HepG2 (cell line): ENCODE measurements around the gene RAB36. TPM values are rescaled to one million over a fixed set of nuclear protein-coding genes. Genes with fewer than 3 reads are reported as not detected.

ENCODE experiments used
- ATAC-seq: fragments of 200-7000 bp; cut with Tn5 transposase; 3 replicates; pipeline ENCODE4 v1.9.1; 2020; ENCODE audit warnings: mild to moderate bottlenecking, moderate library complexity
- BruUV-seq: library from RNA; stranded (reverse); fragments of 400-500 nt; replicated peaks from 2 replicates; lab custom pipeline; 2021; lab: Mats Ljungman, UMichigan
- CTCF ChIA-PET: fragments of 300-600 bp; formaldehyde crosslinking; extraction: SDS; loops from one replicate; lab custom pipeline; 2021; ENCODE audit warnings: low total read pairs, inconsistent platforms, low intra/inter-chr PET ratio; lab: Yijun Ruan, JAX
- POLR2A ChIA-PET: fragments of 350-600 bp; sonication (Branson Sonifier 250); formaldehyde crosslinking; loops from one replicate; lab custom pipeline; 2020; ENCODE audit warnings: antibody characterized with exemption, inconsistent platforms; lab: Yijun Ruan, JAX
- DNase-seq: peaks from one replicate; pipeline ENCODE4 v3.0.0-alpha.2; 2015; ENCODE audit warnings: low spot score
- FAIRE-seq: peaks from 3 replicates; lab custom pipeline; 2011; peaks lifted over from hg19 to GRCh38; lab: Jason Lieb, UNC
- H2AFZ ChIP-seq: one replicate; pipeline ENCODE4 v1.6.1; 2011; ENCODE audit warnings: low read length, inconsistent platforms
- H3K27ac ChIP-seq: fragments of 300-600 bp; 3 replicates; pipeline ENCODE4 v1.8.0; 2011; ENCODE audit warnings: mixed run types, mild to moderate bottlenecking, mixed read lengths, low read length, inconsistent platforms; ENCODE audit not compliant: insufficient read depth; ENCODE audit errors: extremely low read length
- H3K27me3 ChIP-seq, 2 experiments: fragments of 200-600 bp in 1 of 2; 2 replicates in 1 of 2; 3 replicates in 1 of 2; pipeline versions ENCODE4 v1.6.0 to v1.8.0; 2011; ENCODE audit warnings: low read length in 2 of 2, mild to moderate bottlenecking in 2 of 2, moderate library complexity in 2 of 2, inconsistent platforms in 1 of 2; ENCODE audit not compliant: insufficient read depth in 2 of 2, control insufficient read depth in 1 of 2
- H3K36me3 ChIP-seq, 2 experiments: fragments of 200-600 bp in 1 of 2; replicated peaks in 1 of 2; 2 replicates in 1 of 2; 3 replicates in 1 of 2; pipeline versions ENCODE4 v1.5.1 to v1.8.0; 2011; ENCODE audit warnings: low read length in 2 of 2, inconsistent platforms in 1 of 2; ENCODE audit not compliant: insufficient read depth in 2 of 2, control insufficient read depth in 1 of 2
- H3K4me1 ChIP-seq: 2 replicates; pipeline ENCODE4 v1.5.1; 2012; ENCODE audit warnings: low read length, inconsistent platforms; ENCODE audit not compliant: insufficient read depth
- H3K4me2 ChIP-seq: 2 replicates; pipeline ENCODE4 v1.6.0; 2011; ENCODE audit warnings: low read depth, low read length, inconsistent platforms
- H3K4me3 ChIP-seq, 3 experiments: fragments of 200-600 bp in 1 of 3; sonication (generic), shearing (Covaris generic) in 1 of 3; replicated peaks in 1 of 3; 2 replicates each; pipeline ENCODE4 v1.5.1; 2011 to 2016; ENCODE audit warnings: low read length in 3 of 3, inconsistent platforms in 2 of 3, low read depth in 2 of 3, mild to moderate bottlenecking in 2 of 3, control low read depth in 1 of 3, mixed read lengths in 1 of 3; ENCODE audit not compliant: insufficient read depth in 1 of 3
- H3K79me2 ChIP-seq: one replicate; pipeline ENCODE4 v1.6.1; 2011; ENCODE audit warnings: low read length, inconsistent platforms; ENCODE audit not compliant: insufficient read depth
- H3K9ac ChIP-seq: 2 replicates; pipeline ENCODE4 v1.6.0; 2011; ENCODE audit warnings: mild to moderate bottlenecking, low read depth, low read length, inconsistent platforms; ENCODE audit not compliant: insufficient read depth
- H3K9me3 ChIP-seq: 2 replicates; pipeline ENCODE4 v1.5.1; 2012; ENCODE audit warnings: mild to moderate bottlenecking, low read length
- H4K20me1 ChIP-seq: 2 replicates; pipeline ENCODE4 v1.6.0; 2011; ENCODE audit warnings: inconsistent platforms, mild to moderate bottlenecking, low read length, moderate library complexity; ENCODE audit not compliant: insufficient read depth
- ATAD3A ChIP-seq: sonication (generic); formaldehyde crosslinking; IDR thresholded peaks from 2 replicates; pipeline ENCODE4 v1.4.0; 2020; ENCODE audit warnings: missing genetic modification reagents
- GZF1 ChIP-seq: sonication (generic); formaldehyde crosslinking; IDR thresholded peaks from 2 replicates; pipeline ENCODE4 v1.5.1; 2020; ENCODE audit warnings: mild to moderate bottlenecking, missing genetic modification reagents
- HMGXB3 ChIP-seq: sonication (generic); formaldehyde crosslinking; IDR thresholded peaks from 2 replicates; pipeline ENCODE4 v1.4.0; 2020; ENCODE audit warnings: missing genetic modification reagents, borderline replicate concordance
- KLF11 ChIP-seq: IDR thresholded peaks from 2 replicates; pipeline ENCODE4 v1.6.1; 2016; ENCODE audit warnings: missing compliant biosample characterization
- KLF6 ChIP-seq: IDR thresholded peaks from 2 replicates; pipeline ENCODE4 v1.8.0; 2016; ENCODE audit warnings: missing biosample characterization, missing genetic modification reagents
- MAFK ChIP-seq, 2 experiments: IDR thresholded peaks in 1 of 2; conservative IDR thresholded peaks in 1 of 2; 2 replicates each; pipeline ENCODE4 v1.6.1; 2011; ENCODE audit warnings: improper control_type of control experiment in 2 of 2, low read length in 2 of 2
- MIER2 ChIP-seq: IDR thresholded peaks from 2 replicates; pipeline ENCODE4 v1.6.1; 2016; ENCODE audit warnings: missing biosample characterization, missing genetic modification reagents
- NR2F6 ChIP-seq, 2 experiments: IDR thresholded peaks; 2 replicates each; pipeline ENCODE4 v1.6.1; 2016; ENCODE audit warnings: antibody characterized with exemption in 1 of 2, mild to moderate bottlenecking in 1 of 2
- PRMT3 ChIP-seq: sonication (generic); formaldehyde crosslinking; IDR thresholded peaks from 2 replicates; pipeline ENCODE4 v1.8.1; 2022; ENCODE audit warnings: low read depth, mild to moderate bottlenecking, moderate library complexity, missing genetic modification reagents, borderline replicate concordance
- SRF ChIP-seq: IDR thresholded peaks from 2 replicates; pipeline ENCODE4 v1.6.1; 2011; ENCODE audit warnings: mild to moderate bottlenecking, low read depth, low read length, moderate library complexity
- ZBTB25 ChIP-seq: IDR thresholded peaks from 2 replicates; pipeline ENCODE4 v1.6.1; 2018; ENCODE audit warnings: missing genetic modification reagents
- ZNF101 ChIP-seq: sonication (generic); formaldehyde crosslinking; IDR thresholded peaks from 2 replicates; pipeline ENCODE4 v1.4.0; 2020; ENCODE audit warnings: mild to moderate bottlenecking, low read depth, missing genetic modification reagents, borderline replicate concordance
- ZNF235 ChIP-seq: sonication (generic); formaldehyde crosslinking; IDR thresholded peaks from 2 replicates; pipeline ENCODE4 v1.8.1; 2023; ENCODE audit warnings: mild to moderate bottlenecking, missing genetic modification reagents, borderline replicate concordance
- ZNF350 ChIP-seq: sonication (generic); formaldehyde crosslinking; IDR thresholded peaks from 2 replicates; pipeline ENCODE4 v1.4.0; 2020; ENCODE audit warnings: mild to moderate bottlenecking, low read depth, missing genetic modification reagents, borderline replicate concordance
- WGBS: methylation state at CpG from one replicate; pipeline ENCODE4 v1.1.6; 2017; ENCODE audit warnings: low lambda C conversion rate; 5-methylcytosine and 5-hydroxymethylcytosine counted together
- in situ Hi-C: cut with HindIII; loops from 2 replicates; pipeline ENCODE4 v1.10.0; 2017; ENCODE audit warnings: low pct_unique_long_range_greater_than_20kb; ENCODE audit not compliant: extremely low pct_ligation_motif_present
- intact Hi-C: fragments of 100-400 bp; cut with micrococcal nuclease; formaldehyde crosslinking; loops from one replicate; pipeline ENCODE4 v1.10.0; 2022; ENCODE audit not compliant: unreplicated experiment
- polyA plus RNA-seq, 8 experiments: library from polyadenylated mRNA; depleted of rRNA in 3 of 8; stranded (reverse) in 7 of 8; unstranded in 1 of 8; fragments of >200 nt; fragmentation: Illumina TruSeq in 4 of 8; extraction: Trizol in 4 of 8; gene quantifications; 2 replicates each; pipeline versions ENCODE4 v1.2.1 to v1.2.3, GENCODE V29; 2011 to 2016; ENCODE audit warnings: low read depth in 4 of 8, missing spikeins in 1 of 8, mixed read lengths in 1 of 8; ENCODE audit not compliant: insufficient read depth in 1 of 8
- total RNA-seq, 5 experiments: library from RNA; depleted of rRNA; stranded (reverse); fragments of >200 nt; fragmentation: Illumina TruSeq; extraction: Trizol; gene quantifications; 2 replicates each; pipeline ENCODE4 v1.2.3, GENCODE V29; 2016; ENCODE audit warnings: low read depth in 1 of 5

RAB36 gene
- total and polyA plus RNA-seq, 2 of the 13 experiments (the other 11 are each of a cell fraction or from before 2014, with no cell fraction given), result 0.24 to 0.86 TPM

GRCh38 chr22:23177197-23177596, 31.9 kb downstream of the RAB36 start:
- peaks cover 14% of the 10 kb centered on the region for H3K79me2 ChIP-seq
- intact Hi-C loops (no loop called here), in situ Hi-C loops (loop anchor here (5.0 kb wide), 1 partner anchor 105 kb away; no protein-coding TSS in a partner anchor)
- 77% methylated on average over 4 of the region's 4 CpGs for WGBS
- H3K9ac ChIP-seq, result no peak overlapping the region
- H3K4me2 ChIP-seq, result no peak overlapping the region
- H4K20me1 ChIP-seq, result peaks cover 10% of the 10 kb centered on the region
- peaks cover 53% of the 10 kb centered on the region for H3K4me1 ChIP-seq
- POLR2A ChIA-PET, result interaction anchor here (1.1 kb wide), 1 partner anchor 105 kb away, joined by 3 read pairs; no protein-coding TSS in a partner anchor
- no peaks in the 10 kb centered on the region for H3K36me3 ChIP-seq
- no peaks in the 10 kb centered on the region for H3K9me3 ChIP-seq
- H3K27ac ChIP-seq, result no peak overlapping the region
- H3K4me3 ChIP-seq, result no peak overlapping the region
- ATAC-seq (no peak), DNase-seq (no peak), FAIRE-seq (no peak)
- no peaks in the 10 kb centered on the region; a peak in 1 of 5 replicates for H3K27me3 ChIP-seq
- CTCF ChIA-PET, result interaction anchor here (5.9 kb wide), 1 partner anchor 105 kb away, joined by 73 read pairs; no protein-coding TSS in a partner anchor
- no TSS peak for BruUV-seq
- H2AFZ ChIP-seq, result no peak overlapping the region
- no peak for TF ChIP-seq SRF
- TF ChIP-seq ZBTB25 (CRISPR knock-in tag), result no peak
- TF ChIP-seq HMGXB3, result no peak
- TF ChIP-seq ZNF101 (CRISPR knock-in tag), result no peak
- no peak for TF ChIP-seq KLF11
- TF ChIP-seq MAFK (conservative IDR thresholded peaks at IDR 0.05 in 1 of 2, IDR thresholded peaks at IDR 0.05 in 1 of 2; ENCODE audit: low read length in 2 of 2), result no peak
- TF ChIP-seq ZNF235 (CRISPR knock-in tag), result no peak
- no peak for TF ChIP-seq KLF6 (CRISPR knock-in tag)
- TF ChIP-seq PRMT3 (CRISPR knock-in tag), result no peak
- no peak for TF ChIP-seq MIER2
- no peak for TF ChIP-seq GZF1
- TF ChIP-seq ZNF350, result no peak
- no peak for TF ChIP-seq NR2F6 (IDR thresholded peaks at IDR 0.05)
- no peak for TF ChIP-seq NR2F6 (CRISPR knock-in tag; IDR thresholded peaks at IDR 0.05)
- no peak for TF ChIP-seq ATAD3A (CRISPR knock-in tag)
